Stimulated activated CD4-positive, alpha-beta T cell treated with anti-CD3 and anti-CD28 coated beads, Interleukin-2, amount 100 ng/mL, for 24 hours (primary cell): ENCODE results near the gene MON1A.

Source experiments
- DNase-seq, 2 donors: peaks; one replicate each; pipeline ENCODE4 v3.0.0-alpha.2; 2020

Gene MON1A

DNA sequence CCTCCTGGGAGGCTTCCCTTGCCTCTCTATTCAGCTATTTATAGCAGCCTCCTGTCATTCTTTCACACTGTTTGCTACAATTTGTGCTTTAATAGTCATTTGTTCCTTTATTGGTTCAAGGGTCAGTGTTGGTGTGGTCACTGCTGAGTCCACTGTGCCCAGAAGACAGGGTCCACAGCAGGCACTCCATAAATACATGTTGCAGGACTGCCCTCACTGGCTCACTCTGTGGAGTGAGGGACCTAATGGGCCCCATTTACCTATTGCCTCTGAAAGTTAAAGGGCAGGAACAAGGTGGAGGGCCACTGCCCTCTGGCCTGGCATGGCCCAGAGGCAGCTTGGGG lies 42.7 kb downstream of the MON1A start:
- DNase-seq = no peak

DNA sequence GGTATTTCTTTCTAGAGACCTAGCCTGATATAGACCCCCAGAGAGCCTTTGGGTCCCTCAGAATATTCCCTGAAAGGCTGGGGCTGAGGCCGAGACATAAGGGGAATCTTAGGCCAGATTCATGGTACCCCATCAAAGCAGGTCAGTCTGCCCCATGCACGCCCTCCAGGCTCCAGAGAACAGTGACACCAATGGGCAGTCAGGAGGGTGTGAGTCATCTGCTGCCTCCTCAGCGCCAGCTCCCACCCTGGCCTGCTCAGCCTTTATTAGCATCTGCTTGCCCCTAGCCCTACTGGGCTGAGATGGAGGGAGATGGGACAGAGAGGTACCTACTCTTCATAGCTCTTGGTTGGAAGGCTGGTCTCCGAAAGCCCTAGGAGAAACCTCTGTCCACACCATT lies 45.6 kb downstream of the MON1A start:
- no peak for DNase-seq

DNA sequence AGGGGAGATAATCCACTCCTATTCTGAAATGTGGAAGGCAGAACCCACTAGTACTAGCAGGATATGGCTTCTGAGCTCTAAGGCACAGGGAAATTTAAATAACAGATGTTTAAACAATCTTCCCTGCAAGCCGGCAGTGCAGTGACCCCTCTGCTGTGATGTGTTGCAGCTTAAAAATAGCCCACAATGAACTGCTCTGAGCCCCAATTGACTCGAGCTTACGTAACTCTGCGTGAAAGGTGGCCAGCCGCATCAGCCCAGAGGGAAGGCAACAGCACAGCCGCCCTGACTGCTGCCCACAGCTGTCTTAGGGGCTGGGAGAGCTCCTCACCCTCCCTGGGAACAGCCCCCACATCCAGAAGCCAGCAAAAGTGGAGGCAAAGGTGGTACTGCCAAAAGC lies 47.4 kb downstream of the MON1A start:
- DNase-seq = no peak

DNA sequence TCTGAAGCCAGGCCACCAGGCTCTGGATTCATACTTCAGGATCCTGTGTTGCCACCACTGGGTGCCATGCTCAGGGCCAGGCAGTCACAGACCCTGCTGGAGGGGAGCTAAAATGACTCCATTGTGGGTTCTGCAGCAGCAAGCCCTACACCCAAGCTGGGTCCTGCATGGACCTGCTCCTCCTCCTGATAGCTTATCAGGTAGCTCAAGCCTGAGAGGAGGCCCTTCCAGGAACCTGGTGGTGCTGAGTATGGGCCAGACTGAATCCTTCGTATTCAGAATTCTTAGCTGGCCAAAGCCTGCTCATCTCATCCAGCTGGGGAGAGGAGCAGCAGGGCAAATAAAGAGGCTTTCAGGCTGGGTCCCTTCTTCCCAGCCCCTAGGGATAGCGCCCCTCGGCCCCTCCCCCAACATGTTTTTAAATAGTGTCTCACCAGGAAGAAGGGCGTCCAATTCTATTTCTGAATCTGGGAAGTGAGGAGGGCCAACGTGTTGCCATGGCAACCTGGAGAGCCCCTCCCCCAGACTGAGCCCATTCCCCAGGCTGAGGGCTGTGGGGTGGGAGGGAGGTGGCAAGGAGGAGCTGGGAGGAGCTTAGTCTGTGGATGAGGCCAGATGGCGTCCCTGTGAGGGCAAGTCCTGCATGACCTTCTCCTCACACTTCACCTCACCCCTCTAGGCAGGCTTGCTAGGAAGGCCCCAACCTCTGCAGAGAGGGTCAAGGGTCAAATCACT lies 48.9 kb downstream of the MON1A start:
- DNase-seq = no peak

DNA sequence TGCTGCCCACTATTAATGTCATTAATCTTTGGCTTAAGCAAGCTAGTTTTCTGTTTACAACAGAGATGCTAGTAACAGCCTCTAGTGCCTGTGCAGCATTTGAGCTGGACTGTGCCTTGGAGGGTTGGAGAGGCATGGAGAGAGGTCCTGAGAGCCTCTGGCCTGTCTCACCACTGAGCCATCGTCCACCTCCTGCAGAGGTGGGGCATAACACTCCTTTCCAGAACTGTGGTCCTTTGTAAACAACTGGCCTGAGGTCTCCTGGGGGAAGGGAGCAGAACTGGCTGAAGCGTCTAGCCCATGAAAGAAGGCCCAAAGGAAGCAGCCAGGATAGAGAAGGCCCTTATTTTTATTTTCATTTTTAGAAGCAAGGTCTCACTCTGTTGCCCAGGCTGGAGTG lies 49.9 kb downstream of the MON1A start:
- no peak for DNase-seq

DNA sequence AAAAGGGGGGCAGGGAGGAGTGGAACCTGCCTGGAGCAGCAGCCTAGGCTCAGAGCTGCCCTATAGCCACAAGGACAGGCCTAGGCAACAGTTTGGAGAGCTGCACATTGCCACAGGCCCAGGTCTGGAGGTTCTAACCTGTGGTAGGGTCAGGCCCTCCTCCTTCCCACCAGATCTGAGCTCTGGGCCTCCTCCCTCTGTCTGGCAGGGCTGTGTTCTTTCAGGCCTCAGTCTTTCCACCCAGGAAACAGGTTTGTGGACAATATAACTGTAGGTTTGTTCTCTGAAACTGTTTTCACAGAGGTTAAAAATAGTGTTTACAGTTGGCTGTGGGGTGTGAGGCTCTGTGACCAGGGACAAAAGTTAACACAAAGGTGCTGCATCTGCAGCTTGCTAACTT lies 50.9 kb downstream of the MON1A start:
- DNase-seq = no peak

DNA sequence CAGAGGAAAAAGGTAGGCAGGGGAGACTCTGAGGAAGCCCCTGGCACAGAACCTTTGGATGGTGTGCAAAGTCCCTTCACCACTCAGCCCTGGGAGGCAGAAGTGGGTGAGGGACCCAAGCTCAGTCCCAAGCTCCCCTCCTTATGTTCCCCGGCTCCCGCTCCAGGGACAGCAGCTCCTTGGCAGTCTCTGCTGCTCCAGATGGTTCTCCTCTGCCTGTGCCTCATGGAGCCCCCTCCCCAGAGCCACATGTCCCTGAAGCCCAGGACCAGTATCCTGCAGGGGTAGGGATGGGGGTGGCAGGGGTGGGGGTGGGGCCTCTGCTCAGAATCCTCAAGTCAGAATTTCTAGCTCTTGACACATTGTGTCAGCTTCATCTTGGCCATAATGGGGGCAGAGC lies 51.9 kb downstream of the MON1A start:
- no peak for DNase-seq

DNA sequence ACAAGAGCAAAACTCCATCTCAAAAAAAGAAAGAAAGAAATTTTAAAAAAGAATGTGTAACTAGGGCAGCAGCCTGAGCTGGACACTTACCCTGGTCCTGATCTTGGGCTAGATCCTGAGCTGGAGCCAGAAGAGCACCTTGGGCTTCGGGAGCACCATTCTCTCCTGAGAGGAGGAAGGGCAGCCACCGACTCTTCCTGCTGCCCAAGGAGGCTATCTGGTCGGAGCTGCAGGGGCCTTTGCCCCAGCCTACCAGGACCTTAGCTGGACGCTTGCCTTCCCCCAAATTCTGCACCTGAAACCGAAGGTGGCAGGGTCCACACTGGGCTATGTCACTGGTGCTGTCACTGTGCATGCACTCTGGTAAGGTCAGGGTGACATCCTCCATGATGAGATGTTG lies 53.0 kb downstream of the MON1A start:
- DNase-seq = no peak

DNA sequence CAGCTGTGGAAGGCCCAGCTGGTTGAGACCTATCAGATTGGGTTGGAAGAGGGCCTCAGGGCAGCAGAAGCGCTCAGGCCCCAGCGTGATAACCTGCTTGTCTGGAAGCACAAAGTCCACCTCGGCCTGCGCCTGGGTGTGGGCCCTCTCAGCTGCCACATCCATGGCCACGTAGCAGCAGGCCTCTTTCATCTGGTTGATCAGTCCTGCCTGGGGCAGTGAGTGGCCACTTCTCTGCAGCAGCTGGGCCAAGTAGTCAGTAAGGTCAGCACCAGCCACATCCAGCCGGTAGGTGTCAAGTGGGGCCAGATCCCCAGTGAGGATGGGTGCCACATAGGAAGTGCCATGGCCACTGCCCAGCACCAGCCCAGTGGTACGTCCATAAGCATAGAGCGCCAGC lies 56.0 kb downstream of the MON1A start:
- no peak for DNase-seq

DNA sequence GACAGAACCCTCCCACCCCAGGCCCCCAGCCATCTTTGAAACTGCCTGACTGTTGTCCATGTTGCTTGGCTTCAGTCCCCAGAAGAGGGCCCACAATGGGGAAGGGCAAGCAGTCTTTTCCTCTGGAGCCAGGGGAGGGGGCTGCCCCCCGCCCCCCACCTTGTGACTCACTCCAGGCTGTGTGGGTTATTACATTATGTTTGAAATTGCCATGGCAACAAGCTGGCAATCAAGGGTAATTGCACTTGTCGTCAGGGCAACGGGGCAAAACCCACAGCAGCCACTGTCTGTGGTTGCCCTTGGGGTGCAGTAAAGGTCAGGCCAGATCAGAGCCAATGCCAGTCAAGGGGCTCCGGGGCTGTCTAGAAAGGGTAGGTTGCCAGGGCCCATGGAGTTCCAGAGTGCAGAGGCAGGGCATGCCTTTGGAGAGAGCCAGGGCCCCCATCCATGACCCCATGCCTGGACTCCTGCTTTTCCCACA lies 56.8 kb downstream of the MON1A start:
- DNase-seq = no peak

DNA sequence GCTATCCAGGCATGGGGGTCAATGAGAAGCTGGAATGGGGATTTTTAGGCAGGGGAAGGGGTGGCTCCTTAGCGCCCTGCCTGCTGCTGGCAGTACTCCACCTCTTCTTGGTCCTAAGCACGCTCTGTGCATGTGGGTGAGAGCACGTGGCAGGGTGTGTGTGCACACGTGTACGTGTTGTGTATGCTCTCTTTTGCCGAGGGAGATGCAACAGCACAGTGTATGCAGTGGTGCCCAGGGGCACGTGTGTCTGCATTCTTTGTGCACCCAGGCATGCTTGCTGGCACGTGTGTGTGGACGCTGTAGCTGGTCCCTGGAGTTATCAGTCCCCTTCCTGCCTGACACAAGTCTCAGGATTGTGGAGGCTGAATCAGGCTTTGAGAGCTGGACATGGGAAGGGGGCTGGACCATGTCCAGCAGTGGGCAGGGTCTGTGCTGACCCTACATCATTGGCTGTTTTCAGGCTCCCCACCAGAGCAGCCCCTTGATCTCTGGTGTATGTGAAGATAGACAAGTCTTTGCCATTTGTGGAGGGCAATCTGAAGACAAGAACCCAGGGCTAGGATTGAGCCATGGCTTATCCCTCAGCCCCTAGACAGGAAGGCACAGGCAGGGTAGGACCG lies 58.0 kb downstream of the MON1A start:
- DNase-seq = no peak

DNA sequence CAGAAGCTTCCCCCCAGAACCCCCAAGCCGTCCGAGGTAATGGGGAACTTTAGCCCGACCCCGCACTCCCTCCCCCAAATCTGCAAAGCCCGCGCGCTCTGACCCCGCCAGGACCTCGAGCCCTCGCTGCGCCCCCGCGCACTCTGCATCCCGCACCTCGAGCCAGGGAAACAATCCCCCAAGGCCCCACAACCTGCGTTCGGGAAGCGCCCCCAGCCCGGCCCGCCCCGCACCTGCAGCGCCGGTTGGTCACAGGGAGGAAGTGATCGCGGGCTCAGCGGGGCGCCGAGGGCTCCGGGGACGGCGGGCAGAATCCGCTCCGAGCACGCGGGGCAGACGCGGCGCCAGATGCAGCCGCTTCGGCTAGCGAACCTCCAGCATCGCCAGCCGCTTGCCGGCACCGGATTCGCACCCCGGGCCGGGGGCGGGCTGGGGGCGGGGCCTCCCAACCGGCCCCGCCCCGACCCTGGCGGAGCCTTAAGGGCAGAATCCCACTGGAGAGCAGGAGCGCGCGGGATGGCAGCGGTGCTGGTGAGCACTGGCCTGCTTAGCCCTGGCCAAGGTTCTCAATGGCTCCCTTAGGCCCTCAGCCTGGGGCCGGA lies 60.0 kb downstream of the MON1A start, which contains the start of gene CAMKV:
Gene CAMKV, minus strand, starts transcription at position 382 of the 602 bp plus-strand sequence. CDS start 7,518 bp downstream, outside the sequence.
- DNase-seq = peak; percentile 26 to 52

DNA sequence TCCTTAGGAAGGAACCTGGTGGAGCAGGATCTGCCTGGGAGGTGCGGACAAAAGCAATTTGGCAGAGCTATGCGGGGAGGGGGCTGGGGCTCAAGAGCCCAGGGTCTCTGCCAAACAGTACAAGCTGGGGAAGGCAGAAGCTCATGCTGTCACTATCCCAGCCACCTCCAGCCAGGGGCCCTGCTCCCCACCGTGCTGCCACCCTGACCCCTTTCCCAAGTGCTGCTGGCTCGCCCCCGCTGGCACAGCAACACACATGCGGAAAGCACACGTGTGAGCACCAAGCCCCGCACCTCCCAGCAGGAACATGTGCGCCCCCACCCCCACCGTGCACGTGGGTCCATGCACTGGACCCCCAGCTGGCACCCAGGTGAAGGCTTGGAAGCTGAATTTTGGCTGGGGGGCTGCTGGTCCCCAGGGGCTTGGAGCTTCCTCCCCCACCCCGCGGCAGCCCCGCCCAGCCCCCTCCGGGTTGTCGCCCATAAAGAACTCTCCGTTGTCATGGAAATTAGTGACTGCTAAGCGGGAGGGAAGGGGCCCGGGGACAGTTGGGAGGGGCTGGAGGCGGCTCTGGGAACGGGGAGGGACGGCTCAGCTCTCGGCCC lies 60.6 kb downstream of the MON1A start:
- peak in 1 of 2 donors; percentile 8 for DNase-seq

DNA sequence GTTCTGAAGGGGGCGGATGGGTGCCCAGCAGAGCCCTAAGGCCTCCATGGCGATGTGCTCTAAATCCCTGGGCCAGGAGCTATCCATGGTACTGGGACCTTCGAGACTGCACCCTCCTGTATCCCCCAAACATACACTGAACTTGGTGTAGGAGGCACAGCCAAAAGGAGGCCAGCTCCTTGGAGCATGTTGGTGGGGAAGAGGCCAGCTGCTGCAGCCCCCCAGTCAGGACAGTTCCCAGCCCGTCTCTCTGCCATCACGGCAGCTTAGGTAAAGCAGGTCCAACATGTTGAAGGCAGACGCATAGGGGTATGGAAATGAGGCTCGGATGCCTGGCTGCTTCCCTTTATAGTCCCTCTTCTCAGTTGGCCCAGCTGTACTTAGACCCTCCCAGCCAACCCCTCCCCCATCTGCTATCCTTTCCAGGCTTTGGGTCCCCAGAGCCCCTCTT lies 61.7 kb downstream of the MON1A start:
- DNase-seq = no peak

DNA sequence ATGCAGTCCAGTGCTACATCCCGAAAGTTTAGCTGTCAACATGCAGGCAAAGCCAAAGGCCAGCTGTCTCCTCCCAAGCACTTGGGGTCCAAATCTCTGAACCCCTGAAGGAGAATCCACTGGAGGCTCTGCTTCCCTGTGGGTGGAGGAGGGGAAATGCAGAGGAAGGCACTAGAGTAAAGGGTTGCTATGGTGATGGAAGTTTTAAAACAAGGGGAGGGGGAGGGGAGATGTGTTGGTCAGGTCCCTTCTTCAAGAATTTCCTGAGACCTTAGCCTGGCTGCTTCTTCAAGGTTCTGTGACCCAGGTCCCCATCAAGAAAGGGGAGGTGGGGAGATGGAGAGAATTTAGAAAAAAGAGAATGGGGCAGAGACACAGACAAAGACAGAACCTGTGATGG lies 62.2 kb downstream of the MON1A start:
- no peak for DNase-seq

DNA sequence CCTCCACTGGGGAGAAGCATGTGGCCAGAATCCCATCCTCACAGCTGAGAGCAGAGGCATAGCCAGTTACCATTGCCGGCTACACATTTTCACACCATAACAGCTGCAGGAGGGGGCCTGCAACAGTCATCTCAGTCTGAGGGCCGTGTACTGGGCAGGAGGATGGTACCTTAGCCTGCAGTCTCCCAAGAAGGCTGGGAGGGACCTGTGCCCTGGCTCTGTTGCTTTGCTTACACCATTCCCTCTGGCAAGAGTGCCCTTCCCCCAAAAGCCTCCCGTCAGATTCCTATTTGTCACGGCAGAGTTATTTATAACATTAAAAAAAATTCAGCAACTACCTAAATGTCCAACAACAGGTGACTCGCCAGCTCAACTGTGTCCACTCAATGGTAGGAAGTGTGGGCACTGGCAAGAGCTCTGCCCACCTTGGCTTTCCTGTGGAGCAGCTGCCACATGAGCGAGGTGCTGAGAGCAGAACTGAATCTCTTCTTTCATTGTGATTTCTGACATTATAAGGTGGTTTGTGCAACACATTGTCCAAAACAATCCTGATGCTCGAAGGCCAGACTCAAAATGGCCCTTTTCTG lies 64.3 kb downstream of the MON1A start:
- no peak for DNase-seq

DNA sequence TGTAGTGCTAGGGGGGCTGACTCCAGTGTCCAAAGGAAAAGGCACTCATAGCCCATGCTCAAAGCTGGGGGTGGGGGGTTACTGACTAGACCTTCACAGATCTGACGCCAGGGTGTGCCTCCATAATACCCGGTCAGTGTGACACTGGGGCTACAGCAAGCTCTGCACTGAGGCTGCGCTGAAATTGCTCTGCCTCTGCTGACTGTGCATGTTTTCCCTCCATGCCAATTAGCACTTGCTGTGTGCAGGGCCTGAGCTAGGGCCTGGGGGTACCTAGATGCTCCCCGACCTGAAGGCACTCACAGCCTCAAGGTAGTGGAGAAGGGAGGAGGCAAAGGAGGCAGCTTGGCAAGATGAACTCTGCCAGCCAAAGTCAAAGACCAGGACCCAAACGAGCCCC lies 65.1 kb downstream of the MON1A start:
- DNase-seq = no peak

DNA sequence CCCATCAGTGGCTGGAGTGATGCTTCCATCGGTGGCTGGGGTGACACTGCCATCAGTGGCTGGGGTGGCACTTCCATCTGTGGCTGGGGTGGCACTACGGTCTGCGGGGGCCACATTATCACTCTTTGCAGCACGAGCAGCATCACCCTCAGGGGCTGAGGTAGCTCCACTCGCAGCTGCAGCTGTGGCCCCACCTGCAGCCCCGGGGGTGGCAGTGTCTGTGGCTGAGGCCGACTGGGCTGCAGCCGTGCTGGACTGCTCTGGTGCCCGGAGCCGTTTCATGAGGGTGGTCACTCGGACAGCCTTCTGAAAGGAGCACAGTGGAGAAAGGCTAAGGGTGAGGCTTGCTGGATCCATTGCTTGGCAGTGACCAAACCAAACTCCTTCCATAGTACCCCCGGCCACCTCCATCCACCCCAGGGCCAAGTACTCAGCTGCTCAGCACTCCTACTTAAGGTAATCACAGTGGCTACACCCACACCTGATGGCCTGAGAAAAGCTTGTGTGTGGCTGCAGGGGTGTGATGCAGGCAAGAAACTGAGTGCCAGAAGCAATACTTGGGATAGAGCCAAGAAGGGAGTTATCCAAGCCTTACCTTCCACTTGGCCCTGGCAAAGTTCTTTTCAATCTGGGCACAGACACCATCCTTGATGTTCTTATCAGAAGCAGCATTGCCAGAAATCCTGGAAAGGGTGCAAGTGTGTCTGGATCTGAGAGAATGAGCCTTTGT lies 69.9 kb downstream of the MON1A start:
- no peak for DNase-seq
